ENCODE data around the gene GRHL1. TPM values are rescaled to one million over a fixed set of nuclear protein-coding genes. Genes with fewer than 3 reads are reported as not detected.
A peak's percentile ranks its signal among the peaks of the same experiment; 100 is the strongest.

The GRHL1 gene
- total and polyA plus RNA-seq, 2 experiments from 2014 or later = 2.9 to 4.2 TPM

DNA sequence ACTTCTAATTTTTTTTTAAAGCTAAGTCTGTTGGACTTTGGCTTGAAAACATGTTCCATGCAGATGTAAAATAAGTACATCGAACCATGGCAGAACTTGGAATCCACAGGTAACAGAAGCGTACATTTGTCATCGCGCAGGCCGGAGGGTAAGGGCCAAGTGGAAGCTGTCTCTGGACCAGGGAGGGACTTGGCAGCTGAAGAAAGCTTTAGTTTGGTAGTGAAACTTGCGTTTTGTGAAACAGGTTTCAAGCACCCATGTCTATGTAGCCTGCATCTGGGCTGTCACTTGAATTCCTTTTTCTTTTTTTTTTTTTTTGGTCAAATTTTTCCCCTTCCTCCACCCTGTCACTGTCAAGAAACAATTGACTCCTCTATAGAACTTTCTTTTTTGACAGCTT is 20.4 kb downstream of the GRHL1 start (continued):
- TF ChIP-seq, protein P1, sequence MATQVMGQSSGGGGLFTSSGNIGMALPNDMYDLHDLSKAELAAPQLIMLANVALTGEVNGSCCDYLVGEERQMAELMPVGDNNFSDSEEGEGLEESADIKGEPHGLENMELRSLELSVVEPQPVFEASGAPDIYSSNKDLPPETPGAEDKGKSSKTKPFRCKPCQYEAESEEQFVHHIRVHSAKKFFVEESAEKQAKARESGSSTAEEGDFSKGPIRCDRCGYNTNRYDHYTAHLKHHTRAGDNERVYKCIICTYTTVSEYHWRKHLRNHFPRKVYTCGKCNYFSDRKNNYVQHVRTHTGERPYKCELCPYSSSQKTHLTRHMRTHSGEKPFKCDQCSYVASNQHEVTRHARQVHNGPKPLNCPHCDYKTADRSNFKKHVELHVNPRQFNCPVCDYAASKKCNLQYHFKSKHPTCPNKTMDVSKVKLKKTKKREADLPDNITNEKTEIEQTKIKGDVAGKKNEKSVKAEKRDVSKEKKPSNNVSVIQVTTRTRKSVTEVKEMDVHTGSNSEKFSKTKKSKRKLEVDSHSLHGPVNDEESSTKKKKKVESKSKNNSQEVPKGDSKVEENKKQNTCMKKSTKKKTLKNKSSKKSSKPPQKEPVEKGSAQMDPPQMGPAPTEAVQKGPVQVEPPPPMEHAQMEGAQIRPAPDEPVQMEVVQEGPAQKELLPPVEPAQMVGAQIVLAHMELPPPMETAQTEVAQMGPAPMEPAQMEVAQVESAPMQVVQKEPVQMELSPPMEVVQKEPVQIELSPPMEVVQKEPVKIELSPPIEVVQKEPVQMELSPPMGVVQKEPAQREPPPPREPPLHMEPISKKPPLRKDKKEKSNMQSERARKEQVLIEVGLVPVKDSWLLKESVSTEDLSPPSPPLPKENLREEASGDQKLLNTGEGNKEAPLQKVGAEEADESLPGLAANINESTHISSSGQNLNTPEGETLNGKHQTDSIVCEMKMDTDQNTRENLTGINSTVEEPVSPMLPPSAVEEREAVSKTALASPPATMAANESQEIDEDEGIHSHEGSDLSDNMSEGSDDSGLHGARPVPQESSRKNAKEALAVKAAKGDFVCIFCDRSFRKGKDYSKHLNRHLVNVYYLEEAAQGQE (IDR thresholded peaks at IDR 0.05; ENCODE audit: unreplicated experiment) = no peak
- TF ChIP-seq ZNF331 (CRISPR knock-in tag; IDR thresholded peaks at IDR 0.05; ENCODE audit: low read depth) (no peak), ZNF114 (CRISPR knock-in tag; IDR thresholded peaks at IDR 0.05) (no peak), EZH2 (IDR thresholded peaks at IDR 0.05; ENCODE audit: low read depth, unreplicated experiment) (no peak), STAT1 (IDR thresholded peaks at IDR 0.05; ENCODE audit: unreplicated experiment) (no peak)

DNA sequence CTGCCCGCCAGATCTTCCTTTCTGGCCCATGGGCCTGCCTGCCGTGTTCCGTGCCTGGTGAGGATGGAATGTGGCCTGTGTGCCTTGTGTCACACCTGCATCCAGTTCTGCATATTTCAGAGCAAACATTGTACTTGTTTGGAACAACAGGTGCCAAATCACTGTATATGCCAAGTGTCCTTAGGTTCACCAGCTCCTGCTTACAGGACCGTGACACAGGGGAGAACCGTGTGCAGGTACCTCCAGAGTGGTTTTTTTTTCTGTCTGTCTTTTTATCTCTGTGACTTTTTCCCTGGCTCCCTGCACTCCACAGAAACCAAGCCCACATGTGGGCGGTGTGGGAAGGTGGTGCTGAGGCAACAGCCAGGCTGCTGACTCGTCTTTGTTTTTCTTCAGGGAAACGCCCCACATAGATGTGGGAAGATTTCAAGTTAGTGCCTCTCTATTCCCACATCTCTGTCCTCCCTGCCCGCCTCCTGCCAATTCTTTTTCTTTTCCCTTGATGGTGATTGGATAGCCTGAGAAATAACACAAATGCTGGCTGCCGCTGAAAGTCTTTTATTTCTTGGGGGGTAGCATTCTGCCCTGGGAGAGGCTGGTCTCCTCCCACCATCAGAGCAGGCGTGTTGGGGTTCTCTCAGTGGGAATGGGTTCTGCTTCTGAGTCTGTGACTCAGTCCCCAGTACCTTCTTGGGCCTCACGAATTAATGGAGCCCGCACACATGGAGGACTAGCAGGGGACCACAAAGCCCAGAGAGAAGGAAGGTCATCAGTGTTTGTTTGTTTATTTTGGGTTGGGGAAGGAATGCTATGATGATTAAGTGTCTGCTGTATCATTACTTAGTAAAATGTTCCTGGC is 21.4 kb downstream of the GRHL1 start:
- H3K27me3 Mint-ChIP-seq (ENCODE audit: insufficient read depth, low read depth, poor library complexity) = peaks cover 6% of the 10 kb centered on the region
- no peak overlapping the region for H3K27ac Mint-ChIP-seq
- no peaks in the 10 kb centered on the region for H3K9me3 Mint-ChIP-seq
- Histone ChIP-seq H3K4me3 (no peak overlapping the region), H3K27me3 (ENCODE audit: insufficient read depth) (no peaks in the 10 kb centered on the region), H4K20me1 (replicated peaks; ENCODE audit: insufficient read depth) (no peaks in the 10 kb centered on the region), H3F3A (replicated peaks; ENCODE audit: low read depth) (no peaks in the 10 kb centered on the region), H3K9me2 (ENCODE audit: insufficient read depth) (no peaks in the 10 kb centered on the region), H2AFZ (no peak overlapping the region), H3K4me2 (no peak overlapping the region), H3K4me1 (ENCODE audit: insufficient read depth) (no peaks in the 10 kb centered on the region), H3K27ac (ENCODE audit: low read depth) (no peak overlapping the region), H3K79me2 (replicated peaks; ENCODE audit: insufficient read depth) (no peaks in the 10 kb centered on the region), H3K36me3 (ENCODE audit: insufficient read depth) (no peaks in the 10 kb centered on the region)
- H3K4me3 Mint-ChIP-seq = no peak overlapping the region
- DNase-seq (ENCODE audit: low spot score) (peak; percentile 6), ATAC-seq (peak; percentile 41; the same call in 1 of the 3 replicates)
- peaks cover 5% of the 10 kb centered on the region; the same call in 2 of the 3 replicates for H3K4me1 Mint-ChIP-seq
- no peaks in the 10 kb centered on the region for H3K36me3 Mint-ChIP-seq (ENCODE audit: low read depth)
- TF ChIP-seq ZNF331 (CRISPR knock-in tag; IDR thresholded peaks at IDR 0.05; ENCODE audit: low read depth) (no peak), EZH2 (IDR thresholded peaks at IDR 0.05; ENCODE audit: low read depth, unreplicated experiment) (no peak), CREB1 (CRISPR knock-in tag; IDR thresholded peaks at IDR 0.05; ENCODE audit: low read depth) (no peak), STAT1 (IDR thresholded peaks at IDR 0.05; ENCODE audit: unreplicated experiment) (no peak), POLR2AphosphoS5 (IDR thresholded peaks at IDR 0.05; ENCODE audit: low read depth) (no peak)
- TF ChIP-seq, protein P2, sequence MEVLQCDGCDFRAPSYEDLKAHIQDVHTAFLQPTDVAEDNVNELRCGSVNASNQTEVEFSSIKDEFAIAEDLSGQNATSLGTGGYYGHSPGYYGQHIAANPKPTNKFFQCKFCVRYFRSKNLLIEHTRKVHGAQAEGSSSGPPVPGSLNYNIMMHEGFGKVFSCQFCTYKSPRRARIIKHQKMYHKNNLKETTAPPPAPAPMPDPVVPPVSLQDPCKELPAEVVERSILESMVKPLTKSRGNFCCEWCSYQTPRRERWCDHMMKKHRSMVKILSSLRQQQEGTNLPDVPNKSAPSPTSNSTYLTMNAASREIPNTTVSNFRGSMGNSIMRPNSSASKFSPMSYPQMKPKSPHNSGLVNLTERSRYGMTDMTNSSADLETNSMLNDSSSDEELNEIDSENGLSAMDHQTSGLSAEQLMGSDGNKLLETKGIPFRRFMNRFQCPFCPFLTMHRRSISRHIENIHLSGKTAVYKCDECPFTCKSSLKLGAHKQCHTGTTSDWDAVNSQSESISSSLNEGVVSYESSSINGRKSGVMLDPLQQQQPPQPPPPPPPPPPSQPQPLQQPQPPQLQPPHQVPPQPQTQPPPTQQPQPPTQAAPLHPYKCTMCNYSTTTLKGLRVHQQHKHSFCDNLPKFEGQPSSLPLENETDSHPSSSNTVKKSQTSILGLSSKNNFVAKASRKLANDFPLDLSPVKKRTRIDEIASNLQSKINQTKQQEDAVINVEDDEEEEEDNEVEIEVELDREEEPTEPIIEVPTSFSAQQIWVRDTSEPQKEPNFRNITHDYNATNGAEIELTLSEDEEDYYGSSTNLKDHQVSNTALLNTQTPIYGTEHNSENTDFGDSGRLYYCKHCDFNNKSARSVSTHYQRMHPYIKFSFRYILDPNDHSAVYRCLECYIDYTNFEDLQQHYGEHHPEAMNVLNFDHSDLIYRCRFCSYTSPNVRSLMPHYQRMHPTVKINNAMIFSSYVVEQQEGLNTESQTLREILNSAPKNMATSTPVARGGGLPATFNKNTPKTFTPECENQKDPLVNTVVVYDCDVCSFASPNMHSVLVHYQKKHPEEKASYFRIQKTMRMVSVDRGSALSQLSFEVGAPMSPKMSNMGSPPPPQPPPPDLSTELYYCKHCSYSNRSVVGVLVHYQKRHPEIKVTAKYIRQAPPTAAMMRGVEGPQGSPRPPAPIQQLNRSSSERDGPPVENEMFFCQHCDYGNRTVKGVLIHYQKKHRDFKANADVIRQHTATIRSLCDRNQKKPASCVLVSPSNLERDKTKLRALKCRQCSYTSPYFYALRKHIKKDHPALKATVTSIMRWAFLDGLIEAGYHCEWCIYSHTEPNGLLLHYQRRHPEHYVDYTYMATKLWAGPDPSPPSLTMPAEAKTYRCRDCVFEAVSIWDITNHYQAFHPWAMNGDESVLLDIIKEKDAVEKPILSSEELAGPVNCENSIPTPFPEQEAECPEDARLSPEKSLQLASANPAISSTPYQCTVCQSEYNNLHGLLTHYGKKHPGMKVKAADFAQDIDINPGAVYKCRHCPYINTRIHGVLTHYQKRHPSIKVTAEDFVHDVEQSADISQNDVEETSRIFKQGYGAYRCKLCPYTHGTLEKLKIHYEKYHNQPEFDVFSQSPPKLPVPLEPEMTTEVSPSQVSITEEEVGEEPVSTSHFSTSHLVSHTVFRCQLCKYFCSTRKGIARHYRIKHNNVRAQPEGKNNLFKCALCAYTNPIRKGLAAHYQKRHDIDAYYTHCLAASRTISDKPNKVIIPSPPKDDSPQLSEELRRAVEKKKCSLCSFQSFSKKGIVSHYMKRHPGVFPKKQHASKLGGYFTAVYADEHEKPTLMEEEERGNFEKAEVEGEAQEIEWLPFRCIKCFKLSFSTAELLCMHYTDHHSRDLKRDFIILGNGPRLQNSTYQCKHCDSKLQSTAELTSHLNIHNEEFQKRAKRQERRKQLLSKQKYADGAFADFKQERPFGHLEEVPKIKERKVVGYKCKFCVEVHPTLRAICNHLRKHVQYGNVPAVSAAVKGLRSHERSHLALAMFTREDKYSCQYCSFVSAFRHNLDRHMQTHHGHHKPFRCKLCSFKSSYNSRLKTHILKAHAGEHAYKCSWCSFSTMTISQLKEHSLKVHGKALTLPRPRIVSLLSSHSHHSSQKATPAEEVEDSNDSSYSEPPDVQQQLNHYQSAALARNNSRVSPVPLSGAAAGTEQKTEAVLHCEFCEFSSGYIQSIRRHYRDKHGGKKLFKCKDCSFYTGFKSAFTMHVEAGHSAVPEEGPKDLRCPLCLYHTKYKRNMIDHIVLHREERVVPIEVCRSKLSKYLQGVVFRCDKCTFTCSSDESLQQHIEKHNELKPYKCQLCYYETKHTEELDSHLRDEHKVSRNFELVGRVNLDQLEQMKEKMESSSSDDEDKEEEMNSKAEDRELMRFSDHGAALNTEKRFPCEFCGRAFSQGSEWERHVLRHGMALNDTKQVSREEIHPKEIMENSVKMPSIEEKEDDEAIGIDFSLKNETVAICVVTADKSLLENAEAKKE (CRISPR knock-in tag; IDR thresholded peaks at IDR 0.05) = no peak
- TF ChIP-seq, protein P3, sequence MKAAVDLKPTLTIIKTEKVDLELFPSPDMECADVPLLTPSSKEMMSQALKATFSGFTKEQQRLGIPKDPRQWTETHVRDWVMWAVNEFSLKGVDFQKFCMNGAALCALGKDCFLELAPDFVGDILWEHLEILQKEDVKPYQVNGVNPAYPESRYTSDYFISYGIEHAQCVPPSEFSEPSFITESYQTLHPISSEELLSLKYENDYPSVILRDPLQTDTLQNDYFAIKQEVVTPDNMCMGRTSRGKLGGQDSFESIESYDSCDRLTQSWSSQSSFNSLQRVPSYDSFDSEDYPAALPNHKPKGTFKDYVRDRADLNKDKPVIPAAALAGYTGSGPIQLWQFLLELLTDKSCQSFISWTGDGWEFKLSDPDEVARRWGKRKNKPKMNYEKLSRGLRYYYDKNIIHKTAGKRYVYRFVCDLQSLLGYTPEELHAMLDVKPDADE (IDR thresholded peaks at IDR 0.05) = no peak
- TF ChIP-seq, protein P4, sequence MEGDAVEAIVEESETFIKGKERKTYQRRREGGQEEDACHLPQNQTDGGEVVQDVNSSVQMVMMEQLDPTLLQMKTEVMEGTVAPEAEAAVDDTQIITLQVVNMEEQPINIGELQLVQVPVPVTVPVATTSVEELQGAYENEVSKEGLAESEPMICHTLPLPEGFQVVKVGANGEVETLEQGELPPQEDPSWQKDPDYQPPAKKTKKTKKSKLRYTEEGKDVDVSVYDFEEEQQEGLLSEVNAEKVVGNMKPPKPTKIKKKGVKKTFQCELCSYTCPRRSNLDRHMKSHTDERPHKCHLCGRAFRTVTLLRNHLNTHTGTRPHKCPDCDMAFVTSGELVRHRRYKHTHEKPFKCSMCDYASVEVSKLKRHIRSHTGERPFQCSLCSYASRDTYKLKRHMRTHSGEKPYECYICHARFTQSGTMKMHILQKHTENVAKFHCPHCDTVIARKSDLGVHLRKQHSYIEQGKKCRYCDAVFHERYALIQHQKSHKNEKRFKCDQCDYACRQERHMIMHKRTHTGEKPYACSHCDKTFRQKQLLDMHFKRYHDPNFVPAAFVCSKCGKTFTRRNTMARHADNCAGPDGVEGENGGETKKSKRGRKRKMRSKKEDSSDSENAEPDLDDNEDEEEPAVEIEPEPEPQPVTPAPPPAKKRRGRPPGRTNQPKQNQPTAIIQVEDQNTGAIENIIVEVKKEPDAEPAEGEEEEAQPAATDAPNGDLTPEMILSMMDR (conservative IDR thresholded peaks at IDR 0.05; ENCODE audit: low read depth in 2 of 2) = no peak
